ENCODE results near the gene SLC35A5.

SLC35A5 gene

GRCh38 chr3:112569265-112569664 lies 7.4 kb downstream of the SLC35A5 start:
- in situ Hi-C loops (cut with HindIII; ENCODE audit: low sequenced_read_pairs) = no loop called here

- in situ Hi-C loops (cut with HindIII; ENCODE audit: low sequenced_read_pairs) = no loop called here
Observed at GRCh38 chr3:112572701-112573100, 10.9 kb downstream of the SLC35A5 start.

- in situ Hi-C loops (cut with HindIII; ENCODE audit: low sequenced_read_pairs) = no loop called here
Observed at GRCh38 chr3:112579232-112579631, 17.4 kb downstream of the SLC35A5 start.

DNA sequence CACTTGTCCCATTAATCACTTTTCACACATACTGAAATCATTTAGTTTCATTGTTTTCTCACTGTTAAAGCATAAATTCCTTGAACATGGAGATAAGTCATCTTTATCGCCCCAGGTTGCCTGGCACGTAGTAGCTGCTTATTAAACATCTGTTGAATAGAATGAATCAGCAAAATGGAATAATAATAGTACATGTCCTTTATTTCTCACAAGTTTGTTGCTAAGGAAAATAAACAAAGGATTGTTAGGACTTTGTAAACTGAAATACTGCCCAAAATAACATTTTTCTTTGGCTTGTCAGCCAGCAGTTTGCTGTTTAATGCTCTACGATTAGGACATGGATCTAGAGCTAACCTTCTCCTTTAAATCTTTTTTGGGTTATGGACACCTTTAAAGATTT lies 17.9 kb downstream of the SLC35A5 start:
- in situ Hi-C loops (cut with HindIII; ENCODE audit: low sequenced_read_pairs) = no loop called here

DNA sequence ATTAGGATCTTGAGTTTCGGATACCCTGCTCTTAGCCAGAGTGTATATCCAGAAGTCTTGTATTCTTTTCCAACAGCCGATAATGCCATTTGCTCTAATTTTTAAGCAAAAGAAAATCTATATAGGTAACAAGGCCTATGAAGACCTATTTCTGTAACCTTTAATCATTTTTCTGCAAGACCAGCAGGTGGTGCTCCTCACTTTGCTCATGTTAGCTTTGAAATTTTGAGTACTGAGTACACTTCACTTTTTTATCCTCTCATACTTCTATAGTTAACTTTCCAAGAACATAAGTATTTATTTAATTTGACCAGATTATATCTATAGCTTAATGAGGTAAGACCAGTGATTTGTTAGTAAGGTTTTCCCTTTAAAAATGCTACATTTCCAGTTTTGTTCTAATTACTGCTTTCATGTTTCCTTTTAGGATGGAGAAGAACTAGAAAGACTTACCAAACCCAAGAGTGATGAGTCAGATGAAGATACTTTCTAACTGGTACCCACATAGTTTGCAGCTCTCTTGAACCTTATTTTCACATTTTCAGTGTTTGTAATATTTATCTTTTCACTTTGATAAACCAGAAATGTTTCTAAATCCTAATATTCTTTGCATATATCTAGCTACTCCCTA lies 20.5 kb downstream of the SLC35A5 start:
- in situ Hi-C loops (cut with HindIII; ENCODE audit: low sequenced_read_pairs) = no loop called here

DNA sequence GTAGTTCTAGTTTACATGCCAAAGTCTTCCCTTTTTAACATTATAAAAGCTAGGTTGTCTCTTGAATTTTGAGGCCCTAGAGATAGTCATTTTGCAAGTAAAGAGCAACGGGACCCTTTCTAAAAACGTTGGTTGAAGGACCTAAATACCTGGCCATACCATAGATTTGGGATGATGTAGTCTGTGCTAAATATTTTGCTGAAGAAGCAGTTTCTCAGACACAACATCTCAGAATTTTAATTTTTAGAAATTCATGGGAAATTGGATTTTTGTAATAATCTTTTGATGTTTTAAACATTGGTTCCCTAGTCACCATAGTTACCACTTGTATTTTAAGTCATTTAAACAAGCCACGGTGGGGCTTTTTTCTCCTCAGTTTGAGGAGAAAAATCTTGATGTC lies 21.3 kb downstream of the SLC35A5 start:
- in situ Hi-C loops (cut with HindIII; ENCODE audit: low sequenced_read_pairs) = no loop called here

DNA sequence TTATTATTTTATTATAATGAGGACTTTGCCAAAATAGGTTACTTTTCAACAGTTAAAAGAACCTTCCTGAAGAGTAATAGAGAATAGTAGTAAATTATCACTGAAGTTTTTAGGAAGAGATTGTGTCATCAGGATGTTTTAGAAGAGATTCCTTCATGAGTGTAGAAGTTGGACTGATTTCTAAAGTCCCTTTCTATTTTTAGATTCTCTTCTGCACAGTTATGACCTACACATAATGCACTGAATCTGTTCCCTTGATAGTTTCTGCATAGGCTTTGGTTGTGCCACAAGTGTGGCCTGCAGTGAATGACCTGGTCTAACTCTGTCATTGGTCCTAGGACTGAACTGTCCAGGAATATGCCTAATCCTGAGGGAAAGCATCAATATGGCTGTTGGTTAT lies 23.9 kb downstream of the SLC35A5 start:
- in situ Hi-C loops (cut with HindIII; ENCODE audit: low sequenced_read_pairs) = no loop called here

DNA sequence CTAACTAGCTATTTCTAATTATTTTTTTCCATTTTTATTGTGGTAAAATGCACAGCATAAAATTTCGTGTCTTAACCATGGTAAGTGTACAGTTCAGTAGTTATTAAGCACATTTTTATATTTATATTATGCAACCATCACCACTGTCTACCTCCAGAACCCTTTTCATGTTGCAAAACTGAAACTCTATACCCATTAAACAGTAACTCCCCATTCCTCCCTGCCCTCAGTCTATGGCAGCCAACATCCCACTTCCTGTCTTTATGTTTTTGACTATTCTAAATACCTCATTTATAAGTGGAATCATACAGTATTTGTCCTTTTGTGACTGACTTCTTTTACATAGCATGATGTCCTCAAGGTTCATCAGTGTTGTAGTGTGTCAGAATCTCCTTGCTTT lies 25.5 kb downstream of the SLC35A5 start:
- in situ Hi-C loops (cut with HindIII; ENCODE audit: low sequenced_read_pairs) = no loop called here

GRCh38 chr3:112593258-112593657 lies 31.4 kb downstream of the SLC35A5 start:
- in situ Hi-C loops (cut with HindIII; ENCODE audit: low sequenced_read_pairs) = no loop called here

DNA sequence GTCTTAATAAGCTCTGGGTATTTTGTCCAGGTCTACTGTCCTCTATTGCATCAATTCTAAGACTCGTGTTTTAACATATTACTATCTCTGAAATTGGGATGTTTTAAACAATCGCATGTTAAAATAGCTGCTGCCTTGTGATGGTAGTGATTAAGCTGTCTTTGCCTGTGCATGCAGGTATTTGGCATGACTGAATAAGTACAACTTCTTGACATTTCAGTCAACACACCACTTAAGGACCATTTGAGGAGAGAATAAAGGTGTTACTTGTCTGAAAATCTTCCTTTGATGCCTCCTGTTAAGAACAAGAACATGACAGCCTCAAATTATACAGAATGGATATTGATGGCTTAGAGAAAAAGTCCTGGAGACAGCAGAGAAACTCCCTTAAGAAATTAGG lies 33.0 kb downstream of the SLC35A5 start:
- in situ Hi-C loops (cut with HindIII; ENCODE audit: low sequenced_read_pairs) = no loop called here

DNA sequence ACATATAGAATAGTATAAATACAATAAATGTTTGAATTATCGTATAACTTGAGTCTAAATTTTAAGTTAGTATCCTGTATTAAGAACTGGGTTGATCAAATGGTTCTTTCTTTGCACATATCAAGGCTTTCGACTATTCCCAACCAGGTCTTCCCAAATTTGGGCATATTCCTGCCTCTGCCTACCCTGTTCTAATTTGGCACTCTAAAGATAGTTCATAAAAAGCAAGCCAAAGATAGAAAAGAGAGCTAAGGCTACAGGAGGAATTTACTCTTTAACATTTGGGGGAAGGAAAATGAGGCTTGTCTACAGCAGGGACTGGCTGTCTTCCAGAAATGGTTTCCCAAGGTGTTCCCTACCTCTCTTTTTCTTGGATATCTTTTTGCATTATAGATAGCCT lies 36.1 kb downstream of the SLC35A5 start:
- in situ Hi-C loops (cut with HindIII; ENCODE audit: low sequenced_read_pairs) = no loop called here

DNA sequence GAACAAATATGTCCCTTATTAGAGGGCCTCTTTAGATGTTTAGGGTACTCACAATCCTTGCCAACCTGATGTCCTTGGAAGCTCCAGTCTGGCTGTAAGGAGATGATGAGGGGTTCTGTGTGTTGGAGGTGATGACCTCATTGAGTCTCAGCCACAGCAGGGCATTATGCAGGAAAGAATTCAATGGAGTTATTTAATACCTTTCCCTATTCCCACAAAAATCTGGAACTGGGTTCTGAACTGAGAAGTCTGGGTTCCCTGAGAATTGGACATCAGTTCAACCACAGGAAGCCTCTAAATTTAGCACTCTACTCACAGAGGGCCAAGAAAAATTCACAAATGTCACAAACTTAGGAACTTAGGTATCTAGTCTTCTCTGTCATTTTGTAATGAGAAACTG lies 36.9 kb downstream of the SLC35A5 start:
- in situ Hi-C loops (cut with HindIII; ENCODE audit: low sequenced_read_pairs) = no loop called here

GRCh38 chr3:112602217-112602838 lies 40.5 kb downstream of the SLC35A5 start:
- in situ Hi-C loops (cut with HindIII; ENCODE audit: low sequenced_read_pairs) = no loop called here

GRCh38 chr3:112604536-112604935 lies 42.7 kb downstream of the SLC35A5 start:
- in situ Hi-C loops (cut with HindIII; ENCODE audit: low sequenced_read_pairs) = no loop called here

DNA sequence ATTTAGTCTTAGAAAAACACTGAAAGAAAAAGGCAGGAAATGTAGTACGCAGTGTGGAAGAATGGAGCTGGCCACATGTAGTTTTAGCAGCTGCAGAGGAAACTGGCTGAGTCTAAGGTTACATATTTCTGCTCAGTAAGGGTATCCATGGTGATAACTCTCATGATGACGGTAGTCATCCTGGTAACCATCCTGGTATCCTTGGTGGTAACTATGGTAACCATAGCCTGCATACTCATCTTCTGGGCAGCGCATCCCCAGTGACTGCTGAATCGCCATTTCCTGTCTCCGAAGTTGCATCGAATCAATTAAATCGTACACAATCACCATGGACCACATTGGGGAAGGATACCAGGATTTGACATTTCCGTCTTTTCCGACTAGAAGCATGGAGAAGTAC lies 43.4 kb downstream of the SLC35A5 start:
- in situ Hi-C loops (cut with HindIII; ENCODE audit: low sequenced_read_pairs) = no loop called here

DNA sequence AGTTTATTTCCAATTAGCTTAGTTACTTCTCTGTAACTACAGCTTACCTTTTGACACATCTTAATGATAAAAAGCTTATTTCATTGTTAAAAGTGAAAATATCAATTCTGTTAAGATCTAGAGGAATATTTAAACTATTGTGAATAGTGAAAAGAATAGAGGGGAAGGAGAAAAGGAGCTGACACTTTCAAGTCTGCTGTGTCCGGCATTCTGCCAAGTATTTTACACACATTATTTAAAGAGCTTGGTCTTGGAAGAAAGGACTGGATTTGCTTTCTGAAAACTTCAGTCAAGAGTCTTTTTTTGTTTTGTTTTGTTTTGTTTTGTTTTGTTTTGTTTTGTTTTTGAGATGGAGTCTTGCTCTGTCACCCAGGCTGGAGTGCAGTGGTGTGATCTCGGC lies 44.3 kb downstream of the SLC35A5 start:
- in situ Hi-C loops (cut with HindIII; ENCODE audit: low sequenced_read_pairs) = no loop called here

GRCh38 chr3:112607863-112608262 lies 46.0 kb downstream of the SLC35A5 start:
- in situ Hi-C loops (cut with HindIII; ENCODE audit: low sequenced_read_pairs) = no loop called here

GRCh38 chr3:112610121-112610520 lies 48.3 kb downstream of the SLC35A5 start:
- in situ Hi-C loops (cut with HindIII; ENCODE audit: low sequenced_read_pairs) = no loop called here

GRCh38 chr3:112611752-112612515 lies 50.1 kb downstream of the SLC35A5 start:
- in situ Hi-C loops (cut with HindIII; ENCODE audit: low sequenced_read_pairs) = no loop called here

GRCh38 chr3:112615989-112616731 lies 54.3 kb downstream of the SLC35A5 start:
- in situ Hi-C loops (cut with HindIII; ENCODE audit: low sequenced_read_pairs) = no loop called here

DNA sequence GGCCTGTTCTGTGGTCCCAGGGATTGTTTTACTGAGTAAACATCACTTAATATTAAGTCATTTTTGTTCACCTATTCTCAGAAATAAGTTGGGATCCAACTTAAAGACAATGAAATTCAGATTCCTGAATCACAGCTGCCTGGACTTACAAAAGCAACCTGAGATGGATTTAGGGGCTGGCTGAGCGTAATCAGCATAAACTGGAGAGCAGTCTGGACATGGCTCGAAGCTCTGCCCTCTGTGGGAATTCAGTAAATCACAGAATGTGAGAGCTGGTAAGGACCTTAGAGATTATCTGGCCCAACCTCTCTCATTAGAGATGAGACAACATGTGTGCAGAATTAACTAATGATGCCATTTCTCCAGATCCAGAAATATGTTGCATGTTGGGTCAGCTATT lies 55.4 kb downstream of the SLC35A5 start:
- in situ Hi-C loops (cut with HindIII; ENCODE audit: low sequenced_read_pairs) = no loop called here

- in situ Hi-C loops (cut with HindIII; ENCODE audit: low sequenced_read_pairs) = no loop called here
Observed at GRCh38 chr3:112619295-112619694, 57.5 kb downstream of the SLC35A5 start.
